Posterior cingulate gyrus (tissue), 11 donors: ENCODE results near the gene ASCL2.
A peak's percentile ranks its signal among the peaks of the same experiment; 100 is the strongest.

ENCODE experiments used
- DNase-seq, 10 donors: peaks; one replicate each; pipeline versions ENCODE4 v3.0.0 to v3.0.0-alpha.2; 2020 to 2021; ENCODE audit warnings: mixed read lengths in 3 of 10
- intact Hi-C: fragments of 100-400 bp; cut with DNase I; formaldehyde crosslinking; loops from one replicate; pipeline ENCODE4 v1.15.1; 2023

The ASCL2 gene

DNA sequence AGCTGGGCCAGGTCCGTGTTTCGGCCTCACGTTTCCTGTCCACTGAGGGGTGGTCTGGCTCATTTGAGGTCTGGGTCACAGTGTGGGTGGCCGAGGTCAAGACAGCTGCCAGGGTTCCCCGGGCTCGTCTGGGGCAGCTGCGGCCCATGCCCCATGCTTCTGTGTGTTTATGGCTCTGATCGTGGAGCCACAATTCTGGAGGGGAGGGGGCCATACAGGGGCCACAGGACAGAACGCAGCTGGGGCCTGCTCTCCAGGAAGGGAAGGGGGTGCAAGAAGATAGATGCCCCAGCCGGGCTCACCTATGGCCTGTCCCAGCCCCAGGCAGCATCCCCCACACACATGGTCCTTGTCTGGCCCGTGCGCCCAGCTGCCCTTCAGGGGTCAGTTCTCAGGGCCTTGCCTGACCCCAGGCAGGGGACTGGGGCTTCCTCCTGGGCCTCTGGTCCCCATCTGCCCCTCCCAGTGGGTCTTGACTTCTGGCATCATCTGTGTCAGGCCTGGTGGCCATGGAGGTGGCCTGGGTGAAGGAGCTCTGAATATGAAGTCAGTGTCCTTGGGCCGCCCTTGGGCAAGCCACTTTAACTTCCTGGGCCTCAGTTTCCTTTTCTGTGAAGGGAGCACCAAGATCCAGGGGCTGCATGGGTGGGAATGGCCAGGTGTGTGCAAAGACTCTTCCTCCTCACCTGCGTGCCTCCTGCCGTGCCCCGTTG, 39.8 kb upstream of the ASCL2 start:
- intact Hi-C loops = no loop called here
- DNase-seq = peak in 2 of 10 donors; percentile 58 to 67

GRCh38 chr11:2309251-2310072, 39.1 kb upstream of the ASCL2 start:
- intact Hi-C loops = loop anchor here (5.0 kb wide), 1 partner anchor 93 kb away; the partner anchor contains the start of gene TSSC4

GRCh38 chr11:2308713-2309112, 38.3 kb upstream of the ASCL2 start:
- peak in 1 of 10 donors; percentile 46 for DNase-seq
- intact Hi-C loops = loop anchor here (5.0 kb wide), 1 partner anchor 94 kb away; the partner anchor contains the start of gene TSSC4

More at GRCh38 chr11:2309251-2310072, 39.1 kb upstream of the ASCL2 start:
- DNase-seq = peak in 2 of 10 donors; percentile 47 to 75

GRCh38 chr11:2307501-2308331, 37.3 kb upstream of the ASCL2 start:
- intact Hi-C loops = loop anchor here (5.0 kb wide), 1 partner anchor 95 kb away; the partner anchor contains the start of gene TSSC4

DNA sequence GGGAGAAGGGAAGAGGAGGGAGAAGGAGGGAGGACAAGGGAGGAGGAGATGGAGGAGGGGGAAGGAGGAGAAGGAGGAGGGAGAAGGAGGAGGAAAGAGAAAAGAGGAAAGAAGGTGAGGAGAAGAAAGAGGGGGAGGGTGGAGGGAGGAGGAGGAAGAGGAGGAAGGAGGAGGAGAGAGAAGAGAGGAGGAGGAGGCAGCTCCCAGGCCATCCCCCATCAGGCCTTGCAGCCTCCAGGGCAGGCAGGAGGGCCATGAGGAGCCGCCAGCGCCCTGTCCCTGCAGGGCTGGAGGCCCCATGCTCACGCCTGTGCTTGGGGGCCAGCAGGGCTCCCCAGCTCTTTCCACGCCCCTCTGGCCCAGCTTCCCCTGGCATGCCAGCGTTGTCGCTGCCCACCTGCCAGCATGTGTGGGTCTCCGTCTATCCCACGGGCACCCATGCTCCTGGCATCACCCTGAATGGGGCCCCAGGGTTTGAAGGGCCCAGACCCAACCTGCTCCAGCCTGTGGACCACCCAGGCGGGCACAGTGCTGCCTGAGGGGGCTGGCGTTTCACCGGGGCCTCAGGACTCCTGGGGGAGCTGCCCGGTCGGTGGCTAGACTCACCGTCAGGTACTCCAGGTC, 36.6 kb upstream of the ASCL2 start:
- intact Hi-C loops = loop anchor here (5.0 kb wide), 1 partner anchor 95 kb away; the partner anchor contains the start of gene TSSC4
- DNase-seq = peak in 1 of 10 donors; percentile 78

More at GRCh38 chr11:2307501-2308331, 37.3 kb upstream of the ASCL2 start:
- DNase-seq = peak in 1 of 10 donors; percentile 71

- DNase-seq = peak in 1 of 10 donors; percentile 60
- intact Hi-C loops = loop anchor here (5.0 kb wide), 1 partner anchor 96 kb away; the partner anchor contains the start of gene TSSC4
Observed at GRCh38 chr11:2306452-2306823, 36.0 kb upstream of the ASCL2 start.

GRCh38 chr11:2305788-2306451, 35.5 kb upstream of the ASCL2 start:
- peak in 1 of 10 donors; percentile 67 for DNase-seq
- intact Hi-C loops = loop anchor here (1.0 to 5.0 kb wide), 3 partner anchors 96 to 225 kb away; partner anchors contain the start of gene TSSC4

DNA sequence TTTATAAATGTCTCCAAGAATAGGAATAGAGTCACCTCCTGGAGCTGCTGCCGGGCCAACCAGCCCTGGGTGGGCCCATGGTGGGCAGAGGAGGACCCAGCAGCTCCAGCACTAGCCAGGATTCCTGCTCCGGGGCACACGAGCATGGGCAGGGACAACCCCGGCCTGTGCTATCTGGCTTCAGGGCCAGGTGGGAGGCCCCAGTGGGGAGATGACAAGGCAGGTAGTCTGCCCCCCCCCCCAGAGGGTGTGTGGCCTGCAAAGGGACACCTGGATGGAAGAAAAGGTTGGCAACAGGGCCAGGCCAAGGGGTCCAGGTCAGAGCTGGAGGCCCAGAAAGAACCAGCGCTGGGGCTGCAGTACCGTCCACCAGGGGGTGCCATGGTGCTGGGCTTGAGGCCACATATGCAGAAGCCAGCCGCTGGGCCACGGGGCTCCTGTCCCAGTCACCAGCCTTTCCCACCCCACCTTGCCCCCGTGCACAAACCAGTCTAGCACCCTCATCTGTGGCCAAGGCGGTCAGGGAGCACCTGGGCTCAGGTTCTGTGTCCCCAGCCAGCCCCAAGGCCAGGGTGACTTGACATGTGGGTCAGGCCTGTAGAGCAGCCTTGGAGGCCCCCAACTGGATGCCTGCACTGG, 34.9 kb upstream of the ASCL2 start:
- peak; percentile 61 to 96 (median 84) for DNase-seq
- intact Hi-C loops = loop anchor here (1.0 to 5.0 kb wide), 3 partner anchors 97 to 226 kb away; partner anchors contain the start of gene TSSC4

GRCh38 chr11:2304506-2305139, 34.2 kb upstream of the ASCL2 start:
- DNase-seq = peak in 1 of 10 donors; percentile 74
- intact Hi-C loops = loop anchor here (1.0 to 5.0 kb wide), 4 partner anchors 98 to 227 kb away; partner anchors contain the start of gene TSSC4

- DNase-seq = peak in 2 of 10 donors; percentile 67 to 73
- intact Hi-C loops = loop anchor here (5.0 kb wide), 1 partner anchor 107 kb away; no protein-coding TSS in a partner anchor
Observed at GRCh38 chr11:2303627-2304505, 33.5 kb upstream of the ASCL2 start.

GRCh38 chr11:2302896-2303626, 32.7 kb upstream of the ASCL2 start:
- intact Hi-C loops = loop anchor here (5.0 kb wide), 1 partner anchor 106 kb away; no protein-coding TSS in a partner anchor
- peak in 1 of 10 donors; percentile 86 for DNase-seq

DNA sequence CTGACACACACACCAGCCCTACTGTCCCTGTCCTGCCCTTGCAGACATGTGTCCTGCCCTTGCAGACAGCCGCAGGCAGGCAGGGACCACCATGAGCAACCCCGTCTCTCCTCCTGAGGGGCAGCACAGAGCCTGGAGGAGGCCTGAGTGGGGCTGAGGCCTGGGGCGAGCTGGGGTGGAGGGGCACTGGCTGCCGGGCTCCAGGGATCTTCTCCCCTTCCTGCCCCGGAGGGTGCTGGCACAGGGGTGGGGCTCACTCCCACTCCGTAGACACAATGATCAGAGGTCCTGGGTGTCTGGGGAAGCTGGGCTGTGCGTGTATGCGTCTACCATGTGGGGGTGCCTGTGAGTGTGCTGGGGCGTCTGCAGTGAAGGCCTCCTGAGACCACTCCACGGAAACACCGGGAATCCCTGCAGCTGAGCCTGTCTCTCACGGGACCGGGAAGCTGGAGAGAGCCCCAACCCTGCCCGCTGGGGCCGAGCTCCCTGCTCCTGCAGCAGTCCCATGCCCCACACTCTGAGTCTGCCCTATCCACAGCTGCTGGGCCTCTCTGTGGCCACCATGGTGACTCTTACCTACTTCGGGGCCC, 32.0 kb upstream of the ASCL2 start:
- DNase-seq = peak in 1 of 10 donors; percentile 81
- intact Hi-C loops = loop anchor here (5.0 kb wide), 1 partner anchor 105 kb away; no protein-coding TSS in a partner anchor

DNA sequence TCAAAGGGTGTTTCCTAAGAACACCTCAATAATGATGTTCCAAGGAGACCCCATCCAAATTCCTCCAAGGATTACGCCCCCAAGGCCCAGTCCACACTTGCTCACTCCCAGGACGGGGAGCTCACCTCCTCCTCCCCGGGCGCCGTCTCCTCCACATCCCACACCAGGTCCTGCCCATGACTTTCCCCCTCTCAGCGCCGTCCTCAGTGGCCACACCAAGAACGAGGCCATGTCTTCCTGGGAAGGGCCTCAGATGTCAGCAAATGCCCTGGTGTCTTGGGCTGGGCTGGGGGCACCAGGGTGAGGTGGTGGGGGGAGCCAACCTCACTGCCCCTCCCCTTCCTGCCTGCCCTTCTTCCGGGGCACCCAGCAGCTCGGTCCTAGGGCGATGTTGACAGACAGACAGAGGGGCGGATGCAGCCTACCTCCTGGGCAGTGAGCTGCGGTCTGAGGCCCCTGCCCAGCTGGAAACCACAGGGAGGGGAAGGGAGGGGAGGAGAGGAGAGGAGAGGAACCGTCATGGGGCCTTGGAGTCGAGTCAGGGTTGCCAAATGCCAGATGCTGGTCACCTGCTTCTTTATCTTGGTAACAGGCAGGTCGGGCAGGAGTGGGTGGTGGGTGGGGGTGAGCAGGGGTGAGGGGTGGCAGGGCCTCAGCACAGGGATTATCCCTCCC, 31.4 kb upstream of the ASCL2 start, which contains the start of the genes C11orf21 and TSPAN32:
TSS of gene C11orf21 (minus strand) at position 288 of the 675 bp plus-strand sequence. CDS start at position 178, 110 bp downstream.
TSS of gene TSPAN32 (plus strand) at position 383 of the 675 bp plus-strand sequence. CDS start at position 520, 137 bp downstream.
- peak in 3 of 10 donors; percentile 27 to 85 (median 63) for DNase-seq
- intact Hi-C loops = loop anchor here (5.0 kb wide), 1 partner anchor 104 kb away; no protein-coding TSS in a partner anchor

DNA sequence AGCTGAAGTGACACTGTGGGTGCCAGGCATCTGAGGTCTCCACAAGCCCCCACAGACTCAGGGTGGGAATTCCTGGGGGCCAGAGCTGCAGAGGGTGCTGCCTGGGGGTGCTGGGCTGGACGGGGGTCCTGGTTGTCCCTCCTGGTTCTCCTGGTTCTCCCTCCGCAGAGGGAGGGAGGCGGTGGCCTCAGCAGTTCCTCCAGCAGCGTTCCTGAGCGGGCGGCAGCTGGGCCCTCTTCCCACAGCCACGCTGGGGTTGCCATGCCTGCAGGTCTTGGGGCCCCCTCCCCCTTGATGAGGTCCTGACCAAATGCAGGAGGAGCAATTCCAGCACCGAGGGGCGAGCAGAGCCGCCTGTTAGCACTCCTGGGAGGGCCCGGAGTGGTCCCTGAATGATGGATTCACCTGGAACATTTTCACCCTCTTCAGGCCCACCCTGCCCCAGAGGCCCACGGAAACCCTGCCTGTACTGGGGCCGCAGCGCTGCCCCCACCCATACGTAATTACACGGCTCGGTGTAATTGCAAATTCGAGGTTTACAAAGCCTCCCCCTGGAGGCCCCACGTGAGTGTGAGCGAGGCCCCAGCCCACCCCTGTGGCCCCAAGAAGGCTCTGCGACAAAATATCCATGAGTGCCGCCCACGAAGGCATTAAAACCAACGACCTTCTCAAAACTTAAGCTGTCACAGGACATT, 30.7 kb upstream of the ASCL2 start:
- DNase-seq = peak in 2 of 10 donors; percentile 63 to 66

More for the DNA sequence above, 30.7 kb upstream of the ASCL2 start:
- intact Hi-C loops = loop anchor here (5.0 kb wide), 1 partner anchor 104 kb away; no protein-coding TSS in a partner anchor
